Measurements from ENCODE around the gene TLL1.

DNA sequence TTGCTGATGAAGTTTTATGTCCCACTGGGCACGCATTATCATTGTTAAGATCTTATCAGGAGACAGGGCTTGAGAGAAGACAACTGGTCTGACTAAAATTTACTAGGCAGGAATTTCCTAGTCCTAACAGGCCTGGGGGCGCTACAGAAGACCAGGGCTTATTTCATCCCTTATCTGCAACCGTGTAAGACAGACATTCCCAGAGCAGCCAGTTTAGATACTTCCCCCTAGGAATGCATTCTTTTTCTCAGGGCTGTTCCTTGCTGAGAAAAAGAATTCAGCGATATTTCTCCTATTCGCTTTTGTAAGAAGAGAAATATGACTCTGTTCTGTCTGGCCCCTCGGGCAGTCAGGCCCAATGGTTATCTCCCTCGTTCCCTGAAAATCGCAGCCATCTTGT lies 93.8 kb downstream of the TLL1 start:
- TF ChIP-seq POLR2A (IDR thresholded peaks at IDR 0.05), result no peak
- TF ChIP-seq, protein P1, sequence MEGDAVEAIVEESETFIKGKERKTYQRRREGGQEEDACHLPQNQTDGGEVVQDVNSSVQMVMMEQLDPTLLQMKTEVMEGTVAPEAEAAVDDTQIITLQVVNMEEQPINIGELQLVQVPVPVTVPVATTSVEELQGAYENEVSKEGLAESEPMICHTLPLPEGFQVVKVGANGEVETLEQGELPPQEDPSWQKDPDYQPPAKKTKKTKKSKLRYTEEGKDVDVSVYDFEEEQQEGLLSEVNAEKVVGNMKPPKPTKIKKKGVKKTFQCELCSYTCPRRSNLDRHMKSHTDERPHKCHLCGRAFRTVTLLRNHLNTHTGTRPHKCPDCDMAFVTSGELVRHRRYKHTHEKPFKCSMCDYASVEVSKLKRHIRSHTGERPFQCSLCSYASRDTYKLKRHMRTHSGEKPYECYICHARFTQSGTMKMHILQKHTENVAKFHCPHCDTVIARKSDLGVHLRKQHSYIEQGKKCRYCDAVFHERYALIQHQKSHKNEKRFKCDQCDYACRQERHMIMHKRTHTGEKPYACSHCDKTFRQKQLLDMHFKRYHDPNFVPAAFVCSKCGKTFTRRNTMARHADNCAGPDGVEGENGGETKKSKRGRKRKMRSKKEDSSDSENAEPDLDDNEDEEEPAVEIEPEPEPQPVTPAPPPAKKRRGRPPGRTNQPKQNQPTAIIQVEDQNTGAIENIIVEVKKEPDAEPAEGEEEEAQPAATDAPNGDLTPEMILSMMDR (IDR thresholded peaks at IDR 0.05), result no peak

Data from esophagus squamous epithelium (tissue), 4 donors.